AG10803 (cell line): ENCODE data around the gene OVCA2.
A peak's percentile ranks its signal among the peaks of the same experiment; 100 is the strongest.
"Not testable (repeated sequence)": the region's sequence is repeated elsewhere in the genome, so short reads cannot be mapped to it uniquely, and the experiment has no call there.

ENCODE experiments used
- DNase-seq: peaks from one replicate; pipeline ENCODE4 v3.0.0; 2010; ENCODE audit warnings: low read depth
- H3K4me3 ChIP-seq: 2 replicates; pipeline ENCODE4 v1.5.1; 2011; ENCODE audit warnings: mild to moderate bottlenecking, low read length, control low read depth
- TF ChIP-seq, protein P1 (sequence below): conservative IDR thresholded peaks from 2 replicates; pipeline ENCODE4 v1.5.1; 2011; ENCODE audit warnings: mild to moderate bottlenecking, low read length, control low read depth, inconsistent platforms

OVCA2 gene

DNA sequence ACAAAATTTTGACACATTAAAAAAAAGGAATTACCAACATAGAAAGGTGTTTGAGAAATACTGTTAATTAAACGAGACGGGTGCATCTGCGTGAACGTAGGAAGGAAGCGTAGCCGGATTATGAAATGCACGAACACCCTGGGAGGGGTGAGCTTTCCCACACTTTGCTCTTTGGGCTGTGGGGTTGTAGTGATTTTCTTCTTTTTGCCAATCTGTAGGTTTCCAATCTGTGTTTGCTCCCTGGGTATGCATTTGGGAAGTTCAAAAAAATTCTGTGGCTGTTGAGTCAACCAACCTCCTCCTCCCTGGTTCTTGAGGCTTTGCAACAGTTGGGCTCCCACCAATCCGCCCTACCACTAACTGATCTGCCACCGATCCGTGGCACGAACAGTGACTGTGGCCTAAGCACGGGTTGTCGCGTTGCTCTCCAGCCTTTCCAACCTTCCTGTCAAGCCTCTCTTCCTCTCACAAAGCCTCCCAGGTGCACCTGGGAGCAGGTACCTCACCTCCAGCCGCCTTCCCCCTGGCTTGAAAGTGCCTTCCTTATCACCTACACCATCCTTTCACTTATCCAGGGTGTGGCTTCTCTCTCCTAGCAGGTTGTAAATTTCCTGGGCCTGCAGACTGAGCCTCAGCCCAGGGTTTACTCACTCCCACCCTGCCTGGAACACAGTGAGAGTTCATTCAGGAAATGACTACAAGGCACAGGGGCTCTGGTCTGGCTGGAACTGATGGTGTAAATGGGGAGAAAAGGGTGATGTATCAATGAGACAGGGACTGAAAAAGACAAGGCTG, 33.3 kb upstream of the OVCA2 start:
- no peak for DNase-seq
- H3K4me3 ChIP-seq = no peak overlapping the region
- TF ChIP-seq, protein P1, sequence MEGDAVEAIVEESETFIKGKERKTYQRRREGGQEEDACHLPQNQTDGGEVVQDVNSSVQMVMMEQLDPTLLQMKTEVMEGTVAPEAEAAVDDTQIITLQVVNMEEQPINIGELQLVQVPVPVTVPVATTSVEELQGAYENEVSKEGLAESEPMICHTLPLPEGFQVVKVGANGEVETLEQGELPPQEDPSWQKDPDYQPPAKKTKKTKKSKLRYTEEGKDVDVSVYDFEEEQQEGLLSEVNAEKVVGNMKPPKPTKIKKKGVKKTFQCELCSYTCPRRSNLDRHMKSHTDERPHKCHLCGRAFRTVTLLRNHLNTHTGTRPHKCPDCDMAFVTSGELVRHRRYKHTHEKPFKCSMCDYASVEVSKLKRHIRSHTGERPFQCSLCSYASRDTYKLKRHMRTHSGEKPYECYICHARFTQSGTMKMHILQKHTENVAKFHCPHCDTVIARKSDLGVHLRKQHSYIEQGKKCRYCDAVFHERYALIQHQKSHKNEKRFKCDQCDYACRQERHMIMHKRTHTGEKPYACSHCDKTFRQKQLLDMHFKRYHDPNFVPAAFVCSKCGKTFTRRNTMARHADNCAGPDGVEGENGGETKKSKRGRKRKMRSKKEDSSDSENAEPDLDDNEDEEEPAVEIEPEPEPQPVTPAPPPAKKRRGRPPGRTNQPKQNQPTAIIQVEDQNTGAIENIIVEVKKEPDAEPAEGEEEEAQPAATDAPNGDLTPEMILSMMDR = no peak

DNA sequence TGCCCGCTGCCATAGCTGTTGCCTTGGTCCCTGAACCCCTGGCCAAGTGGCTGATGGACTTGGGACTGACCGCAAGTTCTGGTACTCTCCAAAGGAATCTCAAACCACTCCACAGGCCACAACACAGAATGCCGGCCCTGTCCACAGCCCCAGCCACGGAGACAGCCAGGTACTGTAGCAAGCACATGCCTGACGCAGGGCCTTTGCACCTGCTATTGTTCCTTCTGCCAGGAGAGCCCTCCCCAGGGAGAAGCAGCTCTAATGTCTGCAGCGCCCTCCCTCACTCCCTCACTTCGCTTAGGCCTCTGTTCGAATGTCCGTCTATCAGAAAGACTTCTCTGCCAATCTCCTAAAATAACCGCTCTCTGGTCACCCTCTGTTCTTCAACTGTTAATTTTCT, 32.1 kb upstream of the OVCA2 start:
- no peak for DNase-seq
- TF ChIP-seq, protein P1 = no peak
- no peak overlapping the region for H3K4me3 ChIP-seq

DNA sequence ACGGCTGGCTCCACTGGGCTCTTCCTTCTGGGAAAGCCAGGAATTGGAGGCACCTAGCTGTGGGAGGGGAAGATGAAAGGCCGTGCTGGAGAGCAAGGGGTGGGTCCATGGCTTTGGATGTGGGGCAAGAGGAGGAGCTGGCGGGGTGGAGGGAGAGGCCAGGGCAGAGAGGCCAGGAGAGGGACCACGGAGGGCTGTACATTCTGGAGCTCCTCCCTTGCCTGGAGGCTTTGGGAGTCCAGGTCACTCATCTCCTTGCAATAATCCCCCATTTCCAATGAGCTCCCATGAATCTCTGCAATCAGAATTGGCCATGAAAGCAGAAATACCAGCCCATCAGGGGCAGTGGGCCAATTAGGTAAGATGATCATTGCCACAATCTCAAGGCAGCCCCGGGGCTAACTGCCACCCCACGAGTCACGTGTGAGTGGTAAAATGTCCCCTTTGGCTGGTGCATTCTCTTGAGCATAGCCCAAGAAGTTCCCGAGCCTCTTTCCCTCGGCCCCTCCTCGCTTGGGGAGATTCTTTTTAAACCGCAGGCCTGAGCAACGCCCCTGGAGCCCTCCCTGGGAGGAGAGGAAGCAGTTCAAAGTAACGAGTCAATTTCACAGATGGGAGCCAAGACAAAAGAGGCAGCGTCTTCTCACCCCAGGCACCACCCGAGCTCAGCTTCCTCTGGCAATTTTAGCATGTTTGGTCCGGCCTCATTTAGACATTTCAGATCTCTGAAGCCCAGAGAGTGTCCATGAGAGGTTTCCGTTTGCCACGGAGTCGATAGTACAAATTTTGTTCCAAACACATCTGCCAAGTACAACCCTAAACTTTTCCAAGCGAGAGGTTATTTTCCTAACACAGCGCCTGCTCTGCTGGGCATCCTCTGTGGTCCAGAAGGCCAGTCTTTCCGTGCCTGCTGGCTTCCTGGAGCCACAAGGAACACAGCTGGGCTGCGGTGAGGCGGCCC, 30.1 kb upstream of the OVCA2 start:
- peak overlapping the region; percentile 20; the same call in 1 of the 2 replicates for H3K4me3 ChIP-seq
- peak; percentile 79 for DNase-seq

DNA sequence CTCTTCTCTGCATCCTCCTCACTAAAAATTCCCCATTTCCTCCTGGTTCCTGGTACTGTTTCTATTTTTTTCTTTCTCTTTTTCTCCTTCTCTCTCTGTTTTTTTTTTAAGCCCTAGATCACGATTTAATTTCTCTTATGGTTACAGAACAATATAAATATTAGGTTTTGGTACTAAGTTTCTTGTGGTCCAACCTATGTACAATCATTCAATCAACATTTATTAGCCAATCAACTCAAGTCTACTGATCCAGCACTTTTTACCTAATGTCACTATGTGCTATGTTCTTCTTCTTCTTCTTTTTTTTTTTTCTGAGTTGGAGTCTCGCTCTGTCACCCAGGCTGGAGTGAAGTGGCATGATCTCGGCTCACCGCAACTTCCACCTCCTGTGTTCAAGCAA, 29.3 kb upstream of the OVCA2 start:
- TF ChIP-seq, protein P1 = no peak
- H3K4me3 ChIP-seq = no peak overlapping the region
- DNase-seq = no peak

More for the DNA sequence above, 30.1 kb upstream of the OVCA2 start:
- TF ChIP-seq, protein P1 = no peak

DNA sequence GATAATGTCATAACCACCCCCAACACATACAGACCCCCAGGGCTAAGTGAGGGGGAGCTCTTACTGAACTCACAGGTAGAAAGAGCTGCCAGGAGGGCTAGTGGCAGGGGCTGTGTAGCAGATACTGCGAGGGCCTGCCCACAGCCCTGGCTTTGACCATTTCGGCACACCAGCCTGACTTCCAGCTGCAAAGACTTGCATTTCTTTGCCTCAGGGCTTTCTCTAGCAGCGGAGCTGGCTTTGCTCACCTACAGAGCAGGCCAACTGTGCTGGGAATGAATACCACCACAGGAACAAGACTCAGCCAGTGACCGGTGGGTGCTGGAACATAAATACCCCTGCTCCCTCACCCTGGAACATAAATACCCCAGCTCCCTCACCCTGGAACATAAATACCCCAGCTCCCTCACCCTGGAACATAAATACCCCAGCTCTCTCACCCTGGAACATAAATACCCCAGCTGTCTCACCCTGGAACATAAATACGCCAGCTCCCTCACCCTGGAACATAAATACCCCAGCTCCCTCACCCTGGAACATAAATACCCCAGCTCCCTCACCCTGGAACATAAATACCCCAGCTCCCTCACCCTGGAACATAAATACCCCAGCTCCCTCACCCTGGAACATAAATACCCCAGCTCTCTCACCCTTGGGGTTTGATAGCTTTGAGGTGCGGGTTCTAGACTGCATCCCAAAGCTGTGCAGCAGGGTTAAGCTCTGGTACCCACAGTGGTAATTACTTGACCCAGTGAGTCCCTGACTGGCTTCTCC, 28.4 kb upstream of the OVCA2 start:
- DNase-seq, H3K4me3 ChIP-seq: not testable (repeated sequence)

DNA sequence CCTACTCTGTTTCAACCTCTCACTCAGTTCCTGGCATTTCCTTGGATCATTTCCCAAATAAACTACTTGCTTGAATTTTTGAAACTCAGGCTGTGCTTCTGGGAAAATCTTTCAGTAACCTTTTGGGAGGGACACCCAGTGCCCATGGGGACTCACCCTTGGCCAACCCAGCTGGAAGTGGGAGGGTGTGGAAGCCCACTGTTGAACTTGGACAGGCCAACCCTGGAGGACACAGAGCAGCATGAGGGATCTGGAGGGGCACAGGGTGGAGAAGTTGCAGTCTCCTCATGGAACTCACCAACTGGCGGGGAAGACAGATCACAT, 27.9 kb upstream of the OVCA2 start:
- no peak overlapping the region for H3K4me3 ChIP-seq
- TF ChIP-seq, protein P1 = no peak
- DNase-seq = no peak

DNA sequence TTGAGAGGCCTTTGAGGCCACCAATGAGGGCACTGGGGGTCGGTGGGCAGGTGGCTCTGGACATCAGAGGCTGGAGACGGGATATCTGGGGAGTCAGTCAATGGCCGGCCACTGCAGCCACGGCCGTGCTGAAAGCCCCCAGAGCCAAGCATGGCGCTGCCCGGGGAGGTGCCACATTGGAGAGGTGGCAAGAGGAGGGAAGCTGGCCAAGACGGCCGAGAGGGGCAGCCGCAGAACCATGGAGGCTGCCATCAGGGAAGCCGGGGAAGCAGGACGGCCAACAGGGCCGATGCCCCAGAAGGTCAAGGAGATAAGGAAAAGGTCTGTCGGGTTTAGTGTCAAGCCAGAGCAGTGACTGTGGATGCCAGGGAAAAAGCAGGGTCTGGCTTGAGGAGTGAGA, 26.5 kb upstream of the OVCA2 start:
- TF ChIP-seq, protein P1 = no peak
- DNase-seq = no peak
- no peak overlapping the region for H3K4me3 ChIP-seq
